T follicular helper cell (primary cell): ENCODE data around the gene ZNF516.

Experiments
- DNase-seq: peaks from one replicate; pipeline ENCODE4 v3.0.0-alpha.2; 2020; ENCODE audit warnings: low read depth

The ZNF516 gene

DNA sequence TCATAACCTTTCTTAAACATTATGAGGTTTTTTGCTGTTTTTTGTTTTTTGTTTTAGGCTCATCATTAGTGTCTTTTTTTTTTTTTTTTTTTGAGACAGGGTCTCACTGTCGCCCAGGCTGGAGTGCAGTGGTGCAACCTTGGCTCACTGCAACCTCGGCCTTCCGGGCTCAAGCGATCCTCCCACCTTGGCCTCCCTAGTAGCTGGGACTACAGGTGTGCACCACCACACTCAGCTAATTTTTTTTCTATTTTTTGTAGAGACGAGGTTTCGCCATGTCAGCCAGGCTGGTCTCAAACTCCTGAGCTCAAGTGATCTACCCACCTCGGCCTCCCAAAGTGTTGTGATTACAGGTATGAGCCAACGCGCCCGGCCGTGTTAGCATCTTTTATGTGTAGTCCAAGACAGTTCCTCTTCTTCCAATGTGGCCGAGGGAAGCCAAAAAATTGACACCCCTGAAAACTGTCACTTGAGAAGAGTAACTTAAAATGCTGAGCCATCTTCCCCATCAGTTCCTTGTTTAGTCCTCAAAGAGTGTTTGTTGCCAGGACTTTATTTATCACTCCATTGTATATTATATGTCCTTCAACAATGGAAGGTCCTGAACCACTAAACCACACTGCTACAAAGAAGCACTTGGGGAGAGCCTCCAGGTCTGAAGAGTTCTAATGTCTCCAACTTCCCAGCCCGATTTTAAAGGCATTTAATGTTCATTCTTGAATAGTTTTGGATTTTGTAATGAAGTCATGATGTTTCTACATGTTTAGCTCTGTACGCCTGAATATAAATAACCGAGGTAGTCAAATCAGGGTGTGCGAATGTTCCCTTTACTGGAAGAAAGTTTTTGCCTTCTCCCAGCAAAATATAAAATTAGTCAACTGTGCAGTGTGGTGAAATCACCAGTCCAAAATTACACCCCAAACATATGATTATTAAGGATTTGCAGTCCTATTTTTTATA is 26.4 kb downstream of the ZNF516 start:
- no peak for DNase-seq

DNA sequence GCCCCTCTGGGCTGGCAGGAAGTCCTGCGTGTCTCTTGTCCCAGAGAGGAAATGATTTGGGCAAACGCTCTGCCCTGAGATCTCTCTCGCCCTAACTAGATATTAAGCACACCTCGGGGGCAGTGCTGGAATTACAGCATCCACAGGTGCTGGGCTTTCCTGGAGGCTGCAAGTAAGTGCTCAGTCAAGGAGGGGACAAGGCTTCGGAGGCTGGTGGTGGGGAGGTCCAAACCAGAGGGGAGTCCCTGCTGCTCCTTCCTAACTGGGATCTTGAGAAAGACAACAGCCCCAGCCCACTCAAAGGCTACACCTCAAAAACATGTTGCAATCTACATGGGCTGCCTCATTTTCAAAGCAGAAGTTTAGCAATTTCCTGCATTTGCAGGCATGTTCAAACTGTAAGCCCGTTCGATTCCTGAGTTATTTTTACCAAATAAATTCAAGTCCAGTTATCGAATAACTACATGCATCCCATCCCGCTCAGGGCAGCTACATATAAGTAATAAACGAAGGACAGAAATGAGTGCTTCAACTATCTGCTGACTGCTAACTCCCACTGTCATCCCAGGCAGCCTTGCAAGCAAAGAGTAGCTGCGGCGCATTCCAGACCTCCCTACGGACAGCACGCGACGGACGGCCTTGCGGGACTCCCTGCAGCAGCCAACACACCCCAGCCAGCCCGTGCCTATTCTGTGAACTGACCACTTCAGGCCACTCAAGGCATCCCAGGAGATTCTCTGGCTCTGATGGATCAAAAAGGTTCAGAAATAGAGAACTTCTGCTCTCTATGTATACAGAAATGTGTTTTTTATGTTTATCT is 27.5 kb downstream of the ZNF516 start:
- no peak for DNase-seq

DNA sequence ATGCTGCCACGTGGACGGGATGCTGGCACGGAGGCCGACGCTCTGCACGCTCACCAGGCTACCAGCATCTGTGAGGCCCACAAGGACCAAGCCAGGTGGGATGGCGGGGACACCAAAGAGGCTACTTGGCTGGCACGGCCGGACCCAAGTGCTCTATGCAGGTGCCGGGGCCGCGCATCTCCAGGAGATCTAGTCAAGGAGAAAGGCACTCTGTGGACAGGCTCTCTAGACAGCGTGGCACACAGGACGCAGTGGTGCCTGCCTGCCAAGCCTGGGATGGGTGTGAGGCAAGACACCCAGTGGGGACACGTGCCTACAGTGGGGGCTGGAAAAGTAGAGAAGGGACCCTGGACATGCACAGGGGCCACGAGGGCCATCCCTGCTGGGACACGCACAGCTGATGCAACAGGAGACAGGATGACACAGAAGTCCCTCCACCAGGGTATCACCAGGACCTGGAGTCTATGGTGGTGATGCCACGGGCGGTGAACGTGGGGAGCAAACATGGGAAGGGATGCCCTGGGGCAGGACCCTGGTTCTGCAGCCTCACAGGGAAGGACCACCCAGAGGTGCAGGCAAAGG is 28.5 kb downstream of the ZNF516 start:
- DNase-seq = no peak

DNA sequence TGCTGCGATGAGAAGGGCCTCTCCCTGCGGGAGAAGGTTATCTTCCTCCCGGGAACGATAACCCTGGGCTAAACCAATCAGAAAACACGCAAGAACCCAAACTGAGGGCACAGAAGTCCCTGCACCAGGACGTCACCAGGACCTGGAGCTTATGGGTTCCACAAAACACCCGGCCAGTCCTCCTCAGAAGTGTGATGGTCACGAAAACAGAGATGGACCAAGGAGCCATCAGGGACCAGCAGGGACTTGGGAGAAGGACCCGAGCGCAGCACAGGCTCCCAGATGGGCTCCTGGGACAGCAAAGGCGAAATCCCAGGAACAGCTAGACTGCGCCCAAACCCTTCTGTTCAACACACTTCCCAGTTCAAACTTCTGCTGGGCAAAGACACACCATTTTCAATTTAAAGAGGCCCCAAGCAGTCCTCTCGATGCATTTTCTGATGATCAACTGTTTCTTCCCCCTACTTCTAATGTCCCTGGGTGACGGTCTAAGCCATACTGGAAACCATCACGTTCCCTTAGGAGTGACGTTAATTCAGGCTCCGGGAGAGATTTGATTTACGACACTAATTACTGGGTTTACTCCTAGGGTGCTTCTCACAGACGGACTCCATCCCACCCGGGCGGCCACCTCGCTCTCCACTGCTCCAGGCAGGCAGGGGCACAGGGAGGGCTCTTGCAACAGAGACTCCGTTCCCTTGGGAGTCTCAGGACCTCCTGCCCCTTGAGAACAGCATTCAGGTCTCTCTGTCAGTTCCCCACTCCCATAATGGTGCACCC is 29.2 kb downstream of the ZNF516 start:
- DNase-seq = no peak

DNA sequence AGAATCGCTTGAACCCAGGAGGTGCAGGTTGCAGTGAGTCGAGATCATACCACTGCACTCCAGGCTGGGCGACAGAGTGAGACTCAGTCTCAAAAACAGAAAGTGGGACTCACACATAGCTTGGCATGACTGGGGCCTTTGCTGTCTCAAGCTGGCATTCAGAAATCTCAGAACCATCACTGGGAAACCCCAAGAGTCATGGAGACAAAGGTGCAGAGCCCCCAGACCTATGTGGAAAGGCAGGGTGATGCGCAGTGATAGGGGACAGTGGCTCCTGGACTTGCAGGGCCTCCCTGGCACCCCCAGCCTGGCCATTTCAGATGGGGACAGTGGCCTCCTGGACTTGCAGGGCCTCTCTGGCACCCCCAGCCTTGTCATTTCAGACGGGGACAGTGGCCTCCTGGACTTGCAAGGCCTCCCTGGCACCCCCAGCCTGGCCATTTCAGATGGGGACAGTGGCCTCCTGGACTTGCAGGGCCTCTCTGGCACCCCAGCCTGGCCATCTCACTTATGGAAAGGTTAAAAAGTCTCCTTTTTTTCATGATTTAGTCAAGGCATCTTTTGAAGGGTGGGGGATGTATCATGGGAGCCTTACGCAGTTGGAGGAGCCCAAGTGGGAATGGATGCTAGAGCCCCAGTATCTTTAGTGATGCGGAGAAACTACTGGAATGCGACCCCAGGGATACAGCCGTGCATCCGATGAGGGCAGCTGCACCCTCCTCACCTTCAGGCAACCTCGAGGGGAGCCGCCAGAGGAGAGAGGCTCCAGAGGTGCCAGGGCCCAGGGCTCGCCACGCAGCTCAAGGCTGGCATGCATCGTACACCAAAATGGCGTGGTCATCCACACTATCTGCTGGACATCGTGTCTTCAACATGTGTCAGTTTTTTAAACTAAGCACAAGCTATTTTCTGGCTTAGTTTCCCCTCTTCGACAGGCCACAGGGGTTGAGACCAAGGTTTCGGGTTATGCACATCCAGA is 30.5 kb downstream of the ZNF516 start:
- no peak for DNase-seq

DNA sequence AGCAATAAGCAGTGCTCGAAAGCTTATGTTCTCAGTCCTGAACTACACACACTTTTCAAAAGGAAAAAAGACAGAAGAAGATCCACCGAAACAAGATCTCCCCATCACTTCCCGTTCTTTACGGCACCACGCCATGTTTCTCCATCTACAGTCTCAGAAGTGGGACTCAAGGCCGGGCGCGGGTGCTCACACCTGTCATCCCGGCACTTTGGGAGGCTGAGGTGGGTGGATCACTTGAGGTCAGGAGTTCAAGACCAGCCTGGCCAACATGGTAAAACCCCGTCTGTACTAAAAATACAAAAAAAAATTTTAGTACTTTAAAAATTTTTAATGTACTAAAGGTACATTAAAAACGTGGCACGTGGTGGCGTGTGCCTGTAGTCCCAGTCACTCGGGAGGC is 31.2 kb downstream of the ZNF516 start:
- no peak for DNase-seq

DNA sequence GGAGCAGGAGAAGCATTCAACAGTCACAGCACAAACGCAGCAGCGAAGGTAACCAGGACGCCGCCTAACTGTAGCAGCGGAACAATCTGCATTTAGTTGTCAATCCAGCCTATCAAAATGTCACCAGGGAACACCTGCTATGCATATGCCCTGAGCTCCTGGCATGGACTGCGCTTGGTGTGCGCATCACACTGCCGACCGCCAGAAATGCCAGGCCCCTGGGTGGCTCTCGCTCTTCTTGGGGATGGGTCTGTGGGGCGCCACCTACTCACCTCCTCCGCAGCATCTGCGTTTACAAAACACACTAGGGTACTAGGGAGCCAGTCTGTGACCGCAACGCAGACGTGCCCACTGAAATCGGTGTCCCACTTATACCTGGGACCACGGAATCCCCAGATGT is 31.7 kb downstream of the ZNF516 start:
- DNase-seq = no peak

DNA sequence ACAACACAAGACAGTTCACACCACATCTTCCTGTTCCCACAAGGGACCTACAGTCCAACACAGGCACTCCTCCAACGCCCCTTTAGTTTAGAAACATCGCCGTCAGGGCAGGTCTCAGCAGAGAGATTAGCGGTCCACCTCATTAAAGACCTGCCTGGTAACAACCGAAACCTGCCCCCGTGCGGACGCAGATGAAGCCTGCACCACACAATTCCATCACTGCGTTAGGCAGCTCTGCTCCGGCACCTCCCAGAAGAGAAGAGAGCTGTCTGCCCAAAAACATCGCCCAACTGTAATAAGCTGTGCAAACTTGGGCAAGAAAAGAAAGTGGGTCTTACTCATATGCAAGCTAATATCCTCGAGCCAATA is 32.7 kb downstream of the ZNF516 start:
- no peak for DNase-seq

DNA sequence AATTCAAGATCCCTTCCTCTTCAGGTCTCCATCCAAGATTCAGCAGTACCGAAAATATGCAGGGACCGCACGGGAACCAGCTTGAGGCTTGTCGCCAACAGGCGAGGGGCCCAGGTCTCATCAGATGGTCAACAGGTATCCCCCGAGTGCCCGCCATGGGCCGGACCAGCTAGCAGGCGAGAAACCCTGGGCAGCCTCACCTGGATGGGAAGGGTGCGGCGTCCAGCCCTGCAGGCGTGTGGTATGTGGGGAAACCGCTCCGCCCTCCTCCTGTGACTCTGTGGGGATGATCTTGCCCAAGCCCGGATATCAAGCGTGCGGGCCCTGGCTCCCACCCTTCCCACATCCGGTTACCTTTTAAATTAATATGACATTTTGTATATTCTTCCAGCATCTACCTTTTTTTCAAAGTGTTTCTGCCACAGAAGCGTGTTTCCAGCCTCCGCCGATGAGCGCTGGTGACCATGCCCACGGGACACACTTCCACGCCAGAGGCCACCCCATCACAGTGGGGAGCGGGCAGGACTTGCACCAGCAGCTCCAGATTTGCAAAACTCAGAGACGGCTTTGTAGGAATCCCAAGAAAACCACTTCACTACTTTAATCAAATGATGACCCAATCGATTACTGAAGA is 33.2 kb downstream of the ZNF516 start:
- no peak for DNase-seq

DNA sequence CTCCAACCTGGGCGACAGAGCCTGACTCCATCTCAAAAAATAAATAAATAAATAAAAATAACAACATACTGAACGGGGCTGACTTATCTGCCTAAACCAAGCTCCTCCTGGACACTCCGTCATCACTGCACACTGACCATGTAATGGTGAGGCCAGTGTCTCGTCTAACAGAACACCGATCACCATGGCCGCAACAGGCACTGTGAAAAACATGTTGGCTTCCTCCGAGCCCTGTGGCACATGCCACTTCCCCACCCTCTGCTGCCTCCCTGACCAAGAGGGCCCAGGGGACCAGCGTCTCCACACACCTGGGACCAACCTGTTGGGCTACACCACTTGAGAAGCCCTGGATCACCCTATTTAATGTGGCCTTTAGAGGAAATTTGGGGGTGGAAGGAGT is 33.9 kb downstream of the ZNF516 start:
- DNase-seq = no peak

DNA sequence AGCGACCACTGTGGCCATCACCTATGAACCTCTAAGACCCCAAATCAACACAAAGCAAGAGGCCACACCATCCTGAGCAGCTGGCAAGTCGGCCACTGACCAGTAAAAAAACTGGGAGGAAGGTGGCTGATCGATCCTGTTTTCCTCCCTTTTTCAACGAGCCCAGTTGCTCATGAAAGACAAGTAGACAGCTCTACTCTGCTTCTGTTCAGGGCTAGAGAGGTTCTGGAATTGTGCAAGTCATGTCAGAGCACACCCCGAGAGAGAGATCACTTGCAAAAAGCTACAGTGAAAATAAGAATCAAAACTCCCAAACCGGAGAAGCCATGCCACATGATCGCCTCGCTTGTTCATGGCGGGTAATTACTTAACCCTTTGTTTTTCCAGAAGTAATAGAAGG is 34.6 kb downstream of the ZNF516 start:
- DNase-seq = no peak

DNA sequence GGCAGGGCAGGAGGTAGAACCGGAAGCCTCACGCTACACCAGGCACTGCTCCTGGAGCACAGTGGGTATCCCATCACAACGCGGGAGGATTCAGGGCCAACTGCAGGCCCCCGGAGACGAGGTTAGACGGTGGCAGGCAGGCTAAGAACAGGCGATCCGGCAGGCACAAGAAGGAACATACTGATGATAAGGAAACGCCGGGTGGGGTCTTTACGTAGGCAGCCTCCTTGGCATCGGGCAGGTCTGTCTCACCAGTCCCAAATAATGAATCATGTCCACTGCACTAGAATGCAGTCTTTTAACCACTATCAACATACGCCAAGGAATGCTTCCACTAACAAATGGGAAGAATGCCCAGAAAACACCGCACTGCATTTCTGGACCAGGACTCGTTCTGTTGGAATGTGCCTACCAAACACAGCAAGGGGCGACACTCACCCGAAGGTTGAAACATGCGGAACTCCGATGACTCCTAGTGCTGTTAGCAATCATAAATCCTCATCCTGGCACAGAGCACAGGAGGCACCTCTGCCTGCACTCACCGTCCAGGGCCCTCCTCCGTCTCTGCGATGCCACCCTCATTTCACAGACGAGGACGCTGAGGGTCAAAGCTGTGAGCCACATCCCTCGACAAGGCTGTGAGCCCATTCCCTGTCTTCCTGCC is 35.2 kb downstream of the ZNF516 start:
- DNase-seq = no peak

DNA sequence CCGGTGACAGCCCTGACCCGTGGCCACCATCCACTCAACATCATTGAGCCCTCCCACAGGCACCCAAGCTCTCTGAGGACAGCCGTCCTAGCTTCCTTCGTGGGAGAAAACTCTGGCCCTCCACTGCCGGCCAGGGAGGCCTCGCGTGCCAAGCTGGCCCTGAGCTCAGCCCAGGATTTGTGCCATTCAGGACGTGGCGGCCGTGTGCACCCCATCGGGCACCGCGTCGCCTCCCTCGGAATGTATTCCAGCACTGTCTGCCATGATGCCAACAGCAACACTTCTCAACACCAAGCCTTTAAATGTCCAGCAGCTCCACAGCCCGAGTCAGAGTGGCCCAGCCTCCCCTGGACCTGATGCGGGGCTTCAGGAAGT is 35.7 kb downstream of the ZNF516 start:
- no peak for DNase-seq

DNA sequence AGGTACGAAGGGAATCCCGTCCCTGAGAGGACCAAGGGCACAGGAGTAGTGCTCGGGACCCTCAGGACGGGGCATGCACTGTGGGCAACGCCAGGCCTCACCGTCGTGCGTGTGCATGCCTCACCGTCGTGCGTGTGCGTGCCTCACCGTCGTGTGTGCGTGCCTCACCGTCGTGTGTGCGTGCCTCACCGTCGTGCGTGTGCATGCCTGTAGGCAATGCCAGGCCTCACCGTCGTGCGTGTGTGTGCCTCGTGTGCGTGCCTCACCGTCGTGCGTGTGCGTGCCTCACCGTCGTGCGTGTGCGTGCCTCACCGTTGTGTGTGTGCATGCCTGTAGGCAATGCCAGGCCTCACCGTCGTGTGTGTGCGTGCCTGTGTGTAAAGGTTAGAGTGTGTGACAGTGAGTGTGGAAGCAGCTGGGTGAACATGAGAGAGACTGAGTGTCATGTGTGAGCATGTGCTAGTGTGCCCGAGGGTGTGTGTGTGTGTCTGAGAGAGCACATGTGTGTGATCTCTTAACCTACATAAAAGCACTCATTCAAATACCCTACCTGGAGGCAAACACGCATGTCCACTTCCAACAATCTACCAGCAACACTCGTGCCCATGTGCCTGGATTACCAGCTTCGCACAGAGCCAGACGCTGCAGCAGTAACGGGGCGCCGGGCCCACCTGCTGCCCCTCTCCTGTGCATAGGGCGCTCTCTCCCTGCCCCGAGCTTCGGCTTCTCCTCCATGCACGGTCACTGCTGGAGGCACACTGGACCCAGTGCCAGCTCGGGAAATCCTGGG is 36.3 kb downstream of the ZNF516 start:
- DNase-seq = no peak

DNA sequence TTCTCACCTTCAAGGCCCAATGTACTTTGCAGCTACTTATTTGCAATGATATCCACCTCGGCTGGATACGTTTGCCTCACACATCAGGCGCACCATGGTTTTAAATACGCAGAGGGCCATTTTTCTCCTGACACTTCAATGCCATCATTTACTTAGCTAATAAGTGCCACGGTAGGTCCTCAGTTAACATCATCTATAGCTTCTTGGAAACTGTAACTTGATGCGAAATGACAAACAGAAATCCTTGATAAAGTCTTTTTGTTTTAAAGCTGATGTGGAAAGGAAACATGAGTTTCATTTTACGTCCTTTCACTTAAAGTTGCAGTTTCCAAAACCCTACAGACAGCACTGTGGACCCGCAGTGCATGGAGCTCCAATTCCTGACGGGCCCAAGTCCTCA is 37.1 kb downstream of the ZNF516 start:
- no peak for DNase-seq

DNA sequence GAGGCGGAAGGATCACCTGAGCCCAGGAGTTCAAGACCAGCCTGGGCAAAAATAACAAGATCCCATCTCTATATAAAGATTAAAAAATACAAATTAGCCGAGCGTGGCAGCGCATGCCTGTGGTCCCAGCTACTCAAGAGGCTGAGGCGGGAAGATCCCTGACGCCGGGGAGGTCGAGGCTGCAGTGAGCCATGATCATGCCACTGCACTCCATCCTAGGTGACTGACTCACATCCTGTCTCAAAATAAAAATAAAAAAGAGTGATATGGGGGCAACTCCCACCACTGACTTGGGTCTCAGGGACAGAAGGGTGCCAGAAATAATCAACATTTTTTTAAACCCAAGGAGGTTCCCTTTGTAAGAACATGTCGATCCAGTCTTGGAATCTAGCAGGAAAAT is 37.6 kb downstream of the ZNF516 start:
- no peak for DNase-seq

DNA sequence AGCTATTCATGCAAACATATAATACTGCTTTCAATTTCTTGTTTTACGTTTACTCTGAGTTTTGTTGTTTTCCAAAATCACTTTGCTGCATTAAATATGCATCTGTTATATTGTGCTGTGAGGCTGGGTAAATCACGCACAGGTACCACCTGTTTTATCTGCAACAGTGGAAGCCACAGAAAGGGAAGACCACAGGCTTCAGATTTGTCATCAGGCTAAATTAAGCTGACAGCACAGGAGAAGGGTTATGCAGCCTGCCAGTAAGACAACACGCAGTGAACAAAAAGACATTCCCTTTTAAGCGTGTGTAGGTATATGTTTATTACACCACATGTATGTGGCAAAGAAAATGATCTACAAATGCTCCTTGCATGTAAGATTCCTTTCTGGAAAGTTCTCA is 38.2 kb downstream of the ZNF516 start:
- DNase-seq = no peak

DNA sequence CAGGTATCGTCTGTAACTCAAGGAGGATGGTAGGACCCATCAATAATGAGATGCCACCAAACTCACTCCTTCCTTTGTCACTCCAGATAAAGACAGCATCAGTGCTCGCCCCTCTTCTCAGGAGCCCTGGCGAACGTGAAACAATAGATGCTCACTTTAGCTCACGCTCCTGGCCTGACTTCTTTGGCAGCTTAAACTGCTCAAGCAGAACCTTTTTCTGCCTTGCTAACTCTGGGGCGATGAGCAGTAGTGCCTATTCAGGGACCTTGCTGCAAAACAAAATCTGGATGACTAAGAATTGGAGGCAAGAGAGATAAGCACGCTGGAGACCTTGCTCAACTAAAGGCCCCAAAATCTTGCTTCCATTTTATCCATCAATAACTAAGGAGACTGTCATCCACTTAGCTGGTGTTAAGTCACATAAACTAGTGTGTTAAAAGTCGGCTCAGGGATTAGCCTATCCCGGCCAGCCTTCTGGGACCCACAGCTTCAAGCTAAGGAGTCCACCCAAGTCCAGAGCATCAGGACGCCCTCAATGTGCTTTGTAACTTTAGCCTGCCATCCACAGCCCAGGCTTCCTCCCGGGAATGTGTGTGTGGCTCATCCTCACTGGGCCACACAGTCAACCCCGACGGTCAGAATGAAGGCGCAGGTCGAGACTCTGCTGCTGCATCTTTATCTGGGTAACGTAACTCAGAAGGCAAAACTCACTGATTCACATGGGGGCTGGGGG is 38.9 kb downstream of the ZNF516 start:
- DNase-seq = no peak
